HUES6 (cell line): Measurements from ENCODE around the gene RHBDL2.
"Not testable (repeated sequence)": the region's sequence is repeated elsewhere in the genome, so short reads cannot be mapped to it uniquely, and the experiment has no call there.

Experiments
- H3K27ac ChIP-seq: 2 replicates; pipeline ENCODE4 v1.7.0; 2013; ENCODE audit warnings: low read depth, mild to moderate bottlenecking, low read length, inconsistent platforms
- H3K27me3 ChIP-seq: 2 replicates; pipeline ENCODE4 v1.6.1; 2013; ENCODE audit warnings: low read length; ENCODE audit not compliant: control insufficient read depth, insufficient read depth
- H3K36me3 ChIP-seq: 2 replicates; pipeline ENCODE4 v1.6.1; 2013; ENCODE audit warnings: low read length; ENCODE audit not compliant: control insufficient read depth, insufficient read depth
- H3K4me1 ChIP-seq: 2 replicates; pipeline ENCODE4 v1.6.1; 2013; ENCODE audit warnings: low read length; ENCODE audit not compliant: control insufficient read depth, insufficient read depth
- H3K4me3 ChIP-seq: 2 replicates; pipeline ENCODE4 v1.5.1; 2013; ENCODE audit warnings: low read depth, low read length
- H3K9ac ChIP-seq: one replicate; pipeline ENCODE4 v1.6.1; 2013; ENCODE audit warnings: mild to moderate bottlenecking, low read length
- H3K9me3 ChIP-seq: 2 replicates; pipeline ENCODE4 v1.6.1; 2013; ENCODE audit warnings: low read depth, low read length; ENCODE audit not compliant: control insufficient read depth, insufficient read depth

Gene RHBDL2

DNA sequence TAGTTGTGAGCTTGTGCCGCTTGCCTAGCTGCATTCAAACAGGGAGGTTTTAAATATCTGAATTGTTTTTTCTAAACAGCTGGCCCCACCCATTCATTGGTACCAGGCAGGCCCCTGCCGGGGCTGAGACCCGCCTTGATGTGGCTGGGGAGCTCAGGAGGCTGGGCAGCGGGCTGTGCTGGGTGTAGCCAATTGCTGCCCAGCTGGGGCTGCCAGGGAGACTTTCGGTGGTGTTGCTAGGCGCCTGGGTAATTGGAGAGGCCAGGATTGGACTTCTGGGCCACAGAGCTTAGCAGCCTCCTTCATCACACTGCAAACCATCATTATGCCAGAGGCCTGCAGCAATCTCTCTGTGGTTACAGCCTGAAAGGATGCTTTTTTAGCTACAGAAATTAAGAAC, 12.2 kb downstream of the RHBDL2 start:
- Histone ChIP-seq H3K9ac (no peak overlapping the region), H3K9me3 (no peaks in the 10 kb centered on the region), H3K4me1 (0 out of 2 replicates have a peak, but pooled peaks cover 3% of the 10 kb centered on the region), H3K36me3 (no peaks in the 10 kb centered on the region), H3K27me3 (no peaks in the 10 kb centered on the region), H3K27ac (no peak overlapping the region), H3K4me3 (no peak overlapping the region)

DNA sequence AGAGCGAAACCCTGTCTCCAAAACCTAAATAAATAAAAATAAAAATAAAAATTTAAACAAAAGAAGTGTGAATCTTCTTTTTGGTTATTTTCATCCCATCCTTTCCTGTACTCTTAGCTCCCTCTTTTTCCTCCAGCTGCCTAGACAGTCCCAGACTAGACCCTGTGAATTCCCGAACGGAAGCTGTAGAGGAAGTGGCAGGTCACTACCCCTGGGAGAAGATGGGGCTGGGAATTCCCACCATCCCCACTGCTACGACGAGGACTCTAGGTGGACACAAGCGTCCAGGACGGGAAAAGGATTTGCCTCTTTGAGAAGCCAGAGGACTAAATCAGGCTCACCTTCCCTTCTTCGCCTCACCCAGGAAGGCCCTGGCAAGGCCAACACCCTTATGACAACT, 12.6 kb downstream of the RHBDL2 start:
- Histone ChIP-seq H3K9ac (no peak overlapping the region), H3K27me3 (no peaks in the 10 kb centered on the region), H3K9me3 (no peaks in the 10 kb centered on the region), H3K27ac (no peak overlapping the region), H3K36me3 (no peaks in the 10 kb centered on the region), H3K4me1 (0 out of 2 replicates have a peak, but pooled peaks cover 3% of the 10 kb centered on the region), H3K4me3 (no peak overlapping the region)

DNA sequence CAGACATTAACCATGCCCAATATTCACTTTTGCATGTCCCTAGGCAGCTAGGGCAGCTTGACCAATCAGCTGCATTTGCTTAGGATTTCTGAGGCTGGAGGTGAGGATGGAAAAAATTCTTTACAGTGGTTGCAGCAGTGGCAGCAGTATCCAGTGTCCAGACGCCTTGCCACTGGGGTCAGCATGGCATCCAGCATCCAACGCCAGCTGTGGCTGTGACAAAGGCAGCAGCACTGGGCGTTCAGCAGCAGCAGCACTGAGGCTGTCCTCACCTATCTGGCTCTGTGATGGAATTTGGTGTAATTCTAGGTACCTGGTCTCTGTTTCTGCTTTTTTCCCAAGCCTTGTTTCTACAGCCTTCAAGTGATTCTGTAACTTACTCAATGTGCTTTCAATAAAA, 15.5 kb downstream of the RHBDL2 start:
- no peaks in the 10 kb centered on the region for H3K9me3 ChIP-seq
- no peak overlapping the region for H3K9ac ChIP-seq
- H3K36me3 ChIP-seq, result no peaks in the 10 kb centered on the region
- no peaks in the 10 kb centered on the region for H3K27me3 ChIP-seq
- H3K4me3 ChIP-seq, result no peak overlapping the region
- 0 out of 2 replicates have a peak, but pooled peaks cover 3% of the 10 kb centered on the region for H3K4me1 ChIP-seq
- H3K27ac ChIP-seq, result no peak overlapping the region

DNA sequence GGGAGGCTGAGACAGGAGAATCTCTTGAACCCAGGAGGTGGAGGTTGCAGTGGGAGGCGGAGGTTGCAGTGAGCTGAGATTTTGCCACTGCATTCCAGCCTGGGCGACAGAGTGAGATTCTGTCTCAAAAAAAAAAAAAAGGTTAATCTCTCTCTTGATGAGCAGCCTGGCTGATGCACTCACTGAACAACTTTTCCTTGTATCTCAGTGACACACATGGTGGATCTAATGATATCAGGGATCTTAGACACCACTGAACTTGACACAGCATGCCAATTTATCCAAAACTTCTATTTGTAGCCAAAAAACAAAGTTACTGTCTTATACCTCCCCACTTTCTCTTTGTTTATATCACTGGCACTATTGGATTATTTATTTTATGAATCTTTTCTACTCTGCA, 16.2 kb downstream of the RHBDL2 start:
- no peaks in the 10 kb centered on the region for H3K36me3 ChIP-seq
- no peak overlapping the region for H3K9ac ChIP-seq
- H3K4me1 ChIP-seq, result 0 out of 2 replicates have a peak, but pooled peaks cover 3% of the 10 kb centered on the region
- H3K9me3 ChIP-seq, result no peaks in the 10 kb centered on the region
- H3K27me3 ChIP-seq, result no peaks in the 10 kb centered on the region
- no peak overlapping the region for H3K27ac ChIP-seq
- H3K4me3 ChIP-seq, result no peak overlapping the region

DNA sequence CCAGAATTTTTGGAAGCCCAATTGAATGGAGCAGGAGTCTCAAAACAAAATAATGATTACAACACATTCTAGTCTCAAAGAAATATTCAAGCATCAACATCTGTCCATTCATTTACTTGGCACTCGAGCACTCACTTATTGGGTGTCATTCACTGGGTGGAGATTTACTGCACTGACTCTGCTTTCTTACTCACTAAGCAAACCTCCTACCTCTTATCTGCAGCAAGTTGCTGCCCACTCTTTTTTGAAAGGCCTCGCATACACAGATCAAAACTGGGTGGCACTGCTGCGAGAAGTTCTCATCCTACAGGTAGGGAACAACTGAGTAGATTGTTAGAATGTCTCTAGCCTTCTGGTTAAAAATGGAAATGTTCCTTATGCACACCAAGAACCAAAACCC, 18.0 kb downstream of the RHBDL2 start:
- H3K27ac ChIP-seq, result no peak overlapping the region
- no peaks in the 10 kb centered on the region for H3K27me3 ChIP-seq

DNA sequence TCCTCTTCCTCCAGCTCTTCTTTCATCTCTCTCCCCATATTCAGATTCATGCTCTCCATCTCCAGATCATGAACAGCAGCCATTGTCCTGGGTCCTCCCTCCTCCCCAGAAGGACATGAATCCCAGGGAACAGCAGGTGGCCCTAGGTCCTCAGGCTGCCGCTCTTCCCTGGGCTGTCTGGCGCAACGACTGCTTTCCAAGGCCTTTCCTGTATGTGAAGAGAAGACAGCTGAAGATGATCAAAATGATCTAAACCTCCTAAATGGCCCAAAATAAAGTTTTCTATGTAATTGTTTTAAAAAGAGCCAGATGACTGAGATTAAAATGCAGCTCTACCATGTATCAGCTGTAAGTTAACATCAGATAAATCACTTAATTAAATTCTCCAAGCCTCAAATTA, 22.5 kb downstream of the RHBDL2 start:
- H3K27ac ChIP-seq, result no peak overlapping the region
- H3K9me3 ChIP-seq, result no peaks in the 10 kb centered on the region
- no peak overlapping the region for H3K9ac ChIP-seq
- no peaks in the 10 kb centered on the region for H3K36me3 ChIP-seq
- H3K4me3 ChIP-seq, result no peak overlapping the region
- no peaks in the 10 kb centered on the region for H3K4me1 ChIP-seq
- no peaks in the 10 kb centered on the region for H3K27me3 ChIP-seq

More for the DNA sequence above, 18.0 kb downstream of the RHBDL2 start:
- Histone ChIP-seq H3K36me3 (no peaks in the 10 kb centered on the region), H3K4me1 (no peaks in the 10 kb centered on the region), H3K9me3 (no peaks in the 10 kb centered on the region), H3K9ac (no peak overlapping the region), H3K4me3 (no peak overlapping the region)

DNA sequence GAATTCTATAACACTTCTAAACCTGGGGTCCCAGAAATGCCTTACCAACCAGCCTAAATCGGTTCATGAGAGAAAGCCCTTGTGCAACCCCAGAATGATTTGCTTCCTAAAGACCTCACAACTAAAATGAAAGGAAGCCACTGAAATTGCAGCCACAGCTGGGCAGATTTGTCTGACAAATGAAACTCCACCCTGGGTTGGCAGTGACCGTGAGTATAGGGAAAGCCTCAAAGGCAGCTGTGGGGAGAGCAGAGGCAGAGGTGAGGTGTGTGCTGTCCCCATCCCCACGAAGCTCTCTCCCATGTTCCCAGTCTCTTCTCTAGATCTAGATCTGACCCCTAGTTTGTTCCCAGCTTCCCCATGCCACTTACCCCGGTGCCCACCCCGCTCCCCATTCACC, 23.1 kb downstream of the RHBDL2 start:
- Histone ChIP-seq H3K4me1 (no peaks in the 10 kb centered on the region), H3K36me3 (no peaks in the 10 kb centered on the region), H3K27me3 (no peaks in the 10 kb centered on the region), H3K9ac (no peak overlapping the region), H3K9me3 (no peaks in the 10 kb centered on the region), H3K4me3 (no peak overlapping the region), H3K27ac (no peak overlapping the region)

DNA sequence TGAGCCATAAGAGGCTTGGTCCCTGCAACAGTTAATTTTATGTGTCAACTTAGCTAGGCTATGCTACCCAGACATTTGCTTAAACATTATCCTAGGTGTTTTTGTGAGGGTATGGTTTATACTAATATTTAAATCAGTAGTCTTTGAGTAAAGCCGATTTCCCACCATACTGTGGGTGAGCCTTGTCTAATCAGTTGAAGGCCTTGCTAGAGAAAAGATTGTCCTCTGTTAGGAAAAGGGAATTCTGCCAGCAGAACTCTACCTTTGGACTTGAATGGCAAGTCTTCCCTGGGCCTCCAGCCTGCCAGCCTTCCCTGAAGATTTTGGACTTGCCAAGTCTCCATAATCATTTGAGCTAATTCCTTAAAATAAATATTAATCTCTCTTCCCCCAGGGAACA, 23.9 kb downstream of the RHBDL2 start:
- no peaks in the 10 kb centered on the region for H3K36me3 ChIP-seq

DNA sequence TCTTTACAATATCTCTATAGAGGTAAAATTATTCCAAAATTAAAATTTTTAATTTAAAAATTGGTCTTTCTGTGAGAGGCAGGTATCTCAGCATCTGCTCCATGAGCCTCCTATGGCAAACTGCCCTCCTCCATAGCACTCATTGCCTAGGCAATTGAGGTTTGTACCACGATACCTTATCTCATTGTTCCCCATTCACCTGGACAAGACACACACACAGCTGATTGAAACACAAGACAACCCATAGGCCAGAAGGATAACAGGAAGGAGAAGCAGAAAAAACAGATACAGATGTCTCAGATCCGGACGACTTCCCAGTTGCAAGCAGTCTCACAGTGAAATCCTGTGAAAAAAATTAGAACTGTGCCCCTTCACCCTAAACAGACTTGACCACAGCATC, 24.3 kb downstream of the RHBDL2 start:
- H3K9ac ChIP-seq, result no peak overlapping the region
- no peaks in the 10 kb centered on the region for H3K9me3 ChIP-seq
- H3K27me3 ChIP-seq, result no peaks in the 10 kb centered on the region
- H3K36me3 ChIP-seq, result no peaks in the 10 kb centered on the region
- H3K27ac ChIP-seq, result no peak overlapping the region
- no peak overlapping the region for H3K4me3 ChIP-seq
- H3K4me1 ChIP-seq, result no peaks in the 10 kb centered on the region

More for the DNA sequence above, 23.9 kb downstream of the RHBDL2 start:
- Histone ChIP-seq H3K9ac (no peak overlapping the region), H3K27me3 (no peaks in the 10 kb centered on the region), H3K4me1 (no peaks in the 10 kb centered on the region), H3K9me3 (no peaks in the 10 kb centered on the region), H3K4me3 (no peak overlapping the region), H3K27ac (no peak overlapping the region)

DNA sequence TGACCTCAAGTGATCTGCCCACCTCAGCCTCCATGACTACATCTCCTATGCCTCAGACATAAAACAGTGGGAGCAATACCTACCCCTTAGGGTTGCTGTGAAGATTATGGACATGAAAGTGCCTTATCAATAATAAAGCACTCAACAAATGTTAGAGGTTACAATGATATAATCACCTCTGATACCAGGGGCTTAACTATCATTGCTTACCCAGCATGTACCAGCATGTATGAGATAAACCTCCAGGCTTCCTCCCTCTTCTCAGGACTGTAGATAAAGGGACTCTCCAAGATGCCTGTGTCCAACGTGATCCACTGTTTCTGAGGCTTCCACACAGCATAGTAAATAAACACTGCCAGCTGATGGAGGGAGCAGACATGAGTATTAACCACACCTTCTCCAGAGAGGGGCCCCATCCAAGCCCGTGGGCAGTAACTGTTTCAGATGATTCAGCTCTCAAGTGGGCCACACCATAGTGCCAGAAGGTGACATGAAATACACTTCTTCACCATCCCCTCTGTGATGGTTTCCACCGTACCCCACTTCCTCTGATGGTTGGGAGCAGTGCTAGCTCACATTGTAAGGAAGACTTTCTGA, 26.2 kb downstream of the RHBDL2 start:
- no peaks in the 10 kb centered on the region for H3K9me3 ChIP-seq
- no peaks in the 10 kb centered on the region for H3K4me1 ChIP-seq
- no peak overlapping the region for H3K4me3 ChIP-seq
- no peaks in the 10 kb centered on the region for H3K36me3 ChIP-seq
- no peak overlapping the region for H3K9ac ChIP-seq
- no peak overlapping the region for H3K27ac ChIP-seq
- H3K27me3 ChIP-seq, result no peaks in the 10 kb centered on the region

DNA sequence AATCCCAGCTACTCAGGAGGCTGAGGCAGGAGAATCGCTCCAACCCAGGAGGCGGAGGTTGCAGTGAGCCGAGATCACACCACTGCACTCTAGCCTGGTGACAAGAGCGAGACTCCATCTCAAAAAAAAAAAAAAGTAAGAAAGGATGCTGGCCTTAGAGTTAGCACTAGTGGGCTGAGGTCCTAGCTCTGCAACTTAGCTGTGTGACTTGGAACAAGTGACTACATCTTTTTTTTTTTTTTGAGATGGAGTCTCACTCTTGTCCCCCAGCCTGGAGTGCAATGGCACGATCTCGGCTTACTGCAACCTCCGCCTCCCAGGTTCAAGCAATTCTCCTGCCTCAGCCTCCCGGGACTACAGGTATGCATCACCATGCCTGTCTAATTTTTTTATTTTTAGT, 26.7 kb downstream of the RHBDL2 start:
- not testable (repeated sequence) for H3K27me3 ChIP-seq, H3K9ac ChIP-seq, H3K27ac ChIP-seq, H3K36me3 ChIP-seq, H3K4me3 ChIP-seq, H3K4me1 ChIP-seq, H3K9me3 ChIP-seq

DNA sequence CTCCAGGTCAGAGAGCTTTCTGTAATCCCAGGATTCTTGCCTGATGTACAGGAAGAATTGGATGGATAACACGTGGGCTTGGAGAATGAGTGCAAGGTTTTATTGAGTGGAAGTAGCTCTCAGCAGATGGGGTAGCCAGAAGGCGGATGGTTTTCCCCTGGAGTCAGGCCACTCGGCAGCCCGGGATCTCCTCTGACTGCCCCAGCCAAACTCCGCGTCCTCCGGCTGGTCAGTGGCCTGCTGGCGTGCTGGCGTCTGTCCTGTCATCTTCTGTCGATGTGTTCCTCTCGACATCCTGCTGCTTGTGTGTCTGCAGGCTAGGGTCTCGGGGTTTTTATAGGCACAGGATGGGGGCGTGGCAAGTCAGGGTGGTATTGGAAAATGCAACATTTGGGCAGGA, 32.8 kb downstream of the RHBDL2 start:
- Histone ChIP-seq H3K4me1 (no peaks in the 10 kb centered on the region), H3K27me3 (no peaks in the 10 kb centered on the region), H3K27ac (no peak overlapping the region), H3K9me3 (0 out of 2 replicates have a peak, but pooled peaks cover 3% of the 10 kb centered on the region), H3K36me3 (no peaks in the 10 kb centered on the region), H3K9ac (no peak overlapping the region), H3K4me3 (no peak overlapping the region)
